K562 (cell line): ENCODE data around the gene IFNAR2. TPM values are rescaled to one million over a fixed set of nuclear protein-coding genes. Genes with fewer than 3 reads are reported as not detected.

ENCODE experiments used
- ATAC-seq: fragments of 200-7000 bp; cut with Tn5 transposase; 3 replicates; pipeline ENCODE4 v1.9.1; 2020; ENCODE audit warnings: moderate library complexity
- BruUV-seq: library from RNA; stranded (reverse); fragments of 400-500 nt; replicated peaks from 2 replicates; lab custom pipeline; 2021; lab: Mats Ljungman, UMichigan
- CTCF ChIA-PET: fragments of 300-600 bp; formaldehyde crosslinking; extraction: SDS; loops from one replicate; lab custom pipeline; 2021; ENCODE audit warnings: low intra/inter-chr PET ratio; lab: Yijun Ruan, JAX
- POLR2A ChIA-PET: fragments of 300-600, 350-650 bp; sonication (Branson Sonifier 250); formaldehyde crosslinking; extraction: SDS; loops from one replicate; lab custom pipeline; 2021; ENCODE audit warnings: antibody characterized with exemption, inconsistent platforms; lab: Yijun Ruan, JAX
- DNase-seq, 4 experiments: peaks; one replicate each; pipeline versions ENCODE4 v3.0.0 to v3.0.0-alpha.2; 2011 to 2018; ENCODE audit warnings: low spot score in 3 of 4, mixed read lengths in 3 of 4; ENCODE audit errors: extremely low read depth in 1 of 4
- FAIRE-seq: peaks from 2 replicates; lab custom pipeline; 2011; peaks lifted over from hg19 to GRCh38; lab: Jason Lieb, UNC
- H2AFZ ChIP-seq: 2 replicates; pipeline ENCODE4 v1.6.0; 2011; ENCODE audit warnings: low read depth, low read length, control low read depth, inconsistent platforms
- H3K27ac ChIP-seq: fragments of 200-600 bp; 3 replicates; pipeline ENCODE4 v1.8.0; 2011; ENCODE audit warnings: low read depth, mild to moderate bottlenecking, control low read depth, inconsistent platforms, low read length, moderate library complexity, mixed read lengths; ENCODE audit errors: extremely low read depth
- H3K27me3 ChIP-seq, 2 experiments: fragments of 300-600 bp in 1 of 2; 2 replicates in 1 of 2; 3 replicates in 1 of 2; pipeline versions ENCODE4 v1.6.0 to v1.8.0; 2011; ENCODE audit warnings: inconsistent platforms in 2 of 2, low read length in 2 of 2, mild to moderate bottlenecking in 1 of 2, mixed read lengths in 1 of 2, moderate library complexity in 1 of 2; ENCODE audit not compliant: control insufficient read depth in 2 of 2, insufficient read depth in 2 of 2
- H3K36me3 ChIP-seq: fragments of 300-600 bp; 3 replicates; pipeline ENCODE4 v1.8.0; 2011; ENCODE audit warnings: mild to moderate bottlenecking, low read length, inconsistent platforms; ENCODE audit not compliant: control insufficient read depth, insufficient read depth
- H3K4me1 ChIP-seq, 2 experiments: fragments of 200-600 bp in 1 of 2; replicated peaks in 1 of 2; 2 replicates in 1 of 2; 3 replicates in 1 of 2; pipeline versions ENCODE4 v1.5.1 to v1.8.0; 2011; ENCODE audit warnings: inconsistent platforms in 2 of 2, low read length in 2 of 2, mild to moderate bottlenecking in 1 of 2, mixed read lengths in 1 of 2, moderate library complexity in 1 of 2; ENCODE audit not compliant: control insufficient read depth in 2 of 2, insufficient read depth in 2 of 2
- H3K4me2 ChIP-seq: 2 replicates; pipeline ENCODE4 v1.6.1; 2011; ENCODE audit warnings: low read length, control low read depth, inconsistent platforms, mixed read lengths; ENCODE audit not compliant: insufficient read depth
- H3K4me3 ChIP-seq: fragments of 200-600 bp; sonication (generic), shearing (Covaris generic); 2 replicates; pipeline ENCODE4 v1.5.1; 2016; ENCODE audit warnings: control low read depth, inconsistent platforms
- H3K79me2 ChIP-seq: fragments of 200-600 bp; 3 replicates; pipeline ENCODE4 v1.8.0; 2011; ENCODE audit warnings: low read length, inconsistent platforms; ENCODE audit not compliant: control insufficient read depth, insufficient read depth
- H3K9ac ChIP-seq, 2 experiments: 2 replicates each; pipeline versions ENCODE4 v1.6.0 to v1.6.1; 2011; ENCODE audit warnings: low read depth in 2 of 2, low read length in 2 of 2, control low read depth in 1 of 2, inconsistent platforms in 1 of 2, mild to moderate bottlenecking in 1 of 2, mixed read lengths in 1 of 2; ENCODE audit not compliant: insufficient read depth in 1 of 2
- H3K9me1 ChIP-seq: one replicate; pipeline ENCODE4 v1.6.0; 2011; ENCODE audit warnings: inconsistent platforms, mild to moderate bottlenecking, low read length, moderate library complexity; ENCODE audit not compliant: control insufficient read depth, insufficient read depth
- H3K9me3 ChIP-seq: replicated peaks from 2 replicates; pipeline ENCODE4 v1.5.1; 2011; ENCODE audit warnings: low read depth, low read length, inconsistent platforms; ENCODE audit not compliant: control insufficient read depth, insufficient read depth
- H4K20me1 ChIP-seq: replicated peaks from 2 replicates; pipeline ENCODE4 v1.6.1; 2011; ENCODE audit warnings: low read length, inconsistent platforms, mixed read lengths; ENCODE audit not compliant: control insufficient read depth, insufficient read depth
- GABPA ChIP-seq: fragments of 200-800 bp; sonication (Bioruptor generic); conservative IDR thresholded peaks from 2 replicates; pipeline ENCODE4 v1.6.1; 2016; ENCODE audit warnings: low read depth, missing genetic modification characterization, missing compliant biosample characterization
- PPARD ChIP-seq: fragments of 250-450 bp; sonication (Bioruptor Pico); IDR thresholded peaks from 2 replicates; pipeline ENCODE4 v1.8.0; 2022; ENCODE audit warnings: inconsistent platforms, mild to moderate bottlenecking, moderate library complexity
- ZBED1 ChIP-seq: IDR thresholded peaks from 2 replicates; pipeline ENCODE4 v1.6.1; 2014
- WGBS: fragments of 100-300 bp; shearing (Covaris generic); methylation state at CpG from one replicate; pipeline ENCODE4 v1.1.6; 2016; ENCODE audit warnings: low coverage, mixed read lengths; ENCODE audit not compliant: insufficient coverage; ENCODE audit errors: missing lambda C conversion rate; 5-methylcytosine and 5-hydroxymethylcytosine counted together
- in situ Hi-C: fragments of 300-500 bp; cut with MboI; formaldehyde crosslinking; loops from 4 replicates; pipeline ENCODE4 v1.15.0; 2018; ENCODE audit warnings: inconsistent platforms, mixed read lengths
- intact Hi-C: fragments of 100-400 bp; cut with micrococcal nuclease; formaldehyde crosslinking; loops from 2 replicates; pipeline ENCODE4 v1.14.2; 2022
- polyA plus RNA-seq, 8 experiments: library from polyadenylated mRNA; depleted of rRNA in 4 of 8; stranded (reverse) in 5 of 8; unstranded in 3 of 8; fragments of >200 nt; fragmentation: Nextera tagmentation in 2 of 8; fragmentation: Illumina TruSeq in 1 of 8; extraction: Ambion mirVana in 2 of 8; extraction: Trizol in 1 of 8; gene quantifications; 2 replicates each; pipeline versions ENCODE4 v1.2.1 to v1.2.3, GENCODE V29; 2011 to 2014; ENCODE audit warnings: inconsistent platforms in 1 of 8, missing spikeins in 1 of 8
- total RNA-seq, 7 experiments: library from RNA; depleted of rRNA in 6 of 7; stranded (reverse); fragments of >200 nt in 6 of 7; fragmentation: Illumina TruSeq in 2 of 7; extraction: Trizol in 2 of 7; gene quantifications; 2 replicates each; pipeline versions ENCODE4 v1.2.1 to v1.2.3, GENCODE V29; 2011 to 2021; ENCODE audit warnings: low replicate concordance in 1 of 7
- TF ChIP-seq, protein P1 (sequence below), 2 experiments: fragments of 450-650 bp; conservative IDR thresholded peaks; 2 replicates each; pipeline ENCODE4 v1.6.1; 2017; ENCODE audit warnings: mild to moderate bottlenecking in 2 of 2, moderate library complexity in 2 of 2

Gene IFNAR2
- total and polyA plus RNA-seq, 9 of the 15 experiments (the other 6 are each of a cell fraction or from before 2014, with no cell fraction given): 1.7 to 48.3 (median 8.4) TPM

GRCh38 chr21:33228455-33228854 is 1.3 kb upstream of the IFNAR2 start:
- peaks cover 29 to 36% of the 10 kb centered on the region in 2 experiments for H3K4me1 ChIP-seq
- no TSS peak for BruUV-seq
- no peak overlapping the region for H3K4me2 ChIP-seq
- TF ChIP-seq, protein P1, sequence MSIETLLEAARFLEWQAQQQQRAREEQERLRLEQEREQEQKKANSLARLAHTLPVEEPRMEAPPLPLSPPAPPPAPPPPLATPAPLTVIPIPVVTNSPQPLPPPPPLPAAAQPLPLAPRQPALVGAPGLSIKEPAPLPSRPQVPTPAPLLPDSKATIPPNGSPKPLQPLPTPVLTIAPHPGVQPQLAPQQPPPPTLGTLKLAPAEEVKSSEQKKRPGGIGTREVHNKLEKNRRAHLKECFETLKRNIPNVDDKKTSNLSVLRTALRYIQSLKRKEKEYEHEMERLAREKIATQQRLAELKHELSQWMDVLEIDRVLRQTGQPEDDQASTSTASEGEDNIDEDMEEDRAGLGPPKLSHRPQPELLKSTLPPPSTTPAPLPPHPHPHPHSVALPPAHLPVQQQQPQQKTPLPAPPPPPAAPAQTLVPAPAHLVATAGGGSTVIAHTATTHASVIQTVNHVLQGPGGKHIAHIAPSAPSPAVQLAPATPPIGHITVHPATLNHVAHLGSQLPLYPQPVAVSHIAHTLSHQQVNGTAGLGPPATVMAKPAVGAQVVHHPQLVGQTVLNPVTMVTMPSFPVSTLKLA (conservative IDR thresholded peaks at IDR 0.05): no peak
- TF ChIP-seq ZBED1 (no peak), PPARD (no peak), GABPA (tag) (no peak)
- POLR2A ChIA-PET: interaction anchor here (0.6 to 1.4 kb wide), 2 partner anchors 47 to 133 kb away, joined by 3 to 4 read pairs; no protein-coding TSS in a partner anchor
- no peak for DNase-seq
- in situ Hi-C loops (no loop called here), intact Hi-C loops (no loop called here)
- H3K27ac ChIP-seq: no peak overlapping the region
- no peaks in the 10 kb centered on the region for H4K20me1 ChIP-seq
- H3K36me3 ChIP-seq: peaks cover 5% of the 10 kb centered on the region; the same call in 1 of the 3 replicates
- CTCF ChIA-PET: no interaction called here
- no peaks in the 10 kb centered on the region for H3K9me3 ChIP-seq
- no peak for FAIRE-seq
- H2AFZ ChIP-seq: peak overlapping the region; percentile 25; the same call in 1 of the 2 replicates
- peaks cover 32% of the 10 kb centered on the region for H3K79me2 ChIP-seq
- H3K9me1 ChIP-seq: no peaks in the 10 kb centered on the region
- H3K9ac ChIP-seq: no peak overlapping the region
- no peaks in the 10 kb centered on the region for H3K27me3 ChIP-seq
- no peak for ATAC-seq
- no peak overlapping the region for H3K4me3 ChIP-seq
- 21% methylated on average over 3 of the region's 3 CpGs for WGBS
